ENCODE measurements around the gene APC. TPM values are rescaled to one million over a fixed set of nuclear protein-coding genes. Genes with fewer than 3 reads are reported as not detected.
A peak's percentile ranks its signal among the peaks of the same experiment; 100 is the strongest.

The APC gene
- total and polyA plus RNA-seq, 10 of the 15 experiments (the other 5 are each of a cell fraction or from before 2014, with no cell fraction given): 3.2 to 23.3 (median 13.8) TPM

DNA sequence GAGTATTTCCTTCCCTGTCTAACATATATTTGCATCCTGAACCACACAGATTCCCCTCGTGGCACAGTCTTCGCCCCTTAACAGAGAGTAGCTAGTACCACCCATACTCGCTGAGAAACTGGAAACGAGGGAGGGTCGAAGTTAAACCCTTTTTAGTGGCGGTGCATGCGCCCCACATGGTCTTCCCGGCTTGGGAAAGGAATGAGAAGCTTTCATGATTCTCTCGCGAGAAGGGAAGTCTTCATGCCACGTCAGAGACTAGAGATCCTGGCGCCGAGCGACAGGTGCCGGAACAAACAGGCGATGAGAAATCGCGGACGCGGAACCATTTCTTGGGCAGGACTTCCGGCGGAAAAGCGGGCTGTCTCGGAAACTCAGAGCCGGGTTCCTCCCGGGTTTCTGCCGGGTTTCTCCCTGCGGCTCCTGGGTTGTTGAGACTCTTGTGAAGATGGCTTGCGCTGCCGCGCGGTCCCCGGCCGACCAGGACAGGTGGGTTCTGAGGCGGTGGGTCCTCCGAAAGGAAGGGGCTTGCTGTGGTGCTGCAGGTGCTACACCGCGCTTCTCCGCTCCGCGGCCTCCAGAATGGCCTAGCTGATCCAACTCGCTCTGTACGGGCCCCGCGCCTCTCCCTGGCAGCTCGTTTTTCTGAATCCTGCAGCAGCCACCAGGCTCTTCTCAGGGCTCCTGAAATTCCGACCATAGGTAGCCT is 123.4 kb downstream of the APC start, which contains the start of gene SRP19 (continued):
- TF ChIP-seq SIX5 (IDR thresholded peaks at IDR 0.05; ENCODE audit: low read depth, low read length, severe bottlenecking) (peak; percentile 57), MXI1 (IDR thresholded peaks at IDR 0.05; ENCODE audit: low read depth, low read length) (peak; percentile 95), RFX5 (IDR thresholded peaks at IDR 0.05; ENCODE audit: low read depth, low read length) (no peak), RELA (IDR thresholded peaks at IDR 0.05; ENCODE audit: borderline replicate concordance, partially characterized antibody) (no peak), YBX1 (IDR thresholded peaks at IDR 0.05) (no peak), TCF12 (IDR thresholded peaks at IDR 0.05; ENCODE audit: low read depth, low read length) (peak; percentile 72), KLF5 (IDR thresholded peaks at IDR 0.05; ENCODE audit: partially characterized antibody) (peak; percentile 28), HCFC1 (IDR thresholded peaks at IDR 0.05; ENCODE audit: low read length) (peak; percentile 56; the same call in 1 of the 2 replicates), ATF2 (IDR thresholded peaks at IDR 0.05; ENCODE audit: low read length) (peak; percentile 68; the same call in 1 of the 2 replicates), FOS (IDR thresholded peaks at IDR 0.05; ENCODE audit: borderline replicate concordance, extremely low read depth, insufficient read length) (no peak), SREBF1 (IDR thresholded peaks at IDR 0.05; ENCODE audit: low read length) (no peak), ZNF384 (IDR thresholded peaks at IDR 0.05; ENCODE audit: borderline replicate concordance, low read depth, low read length) (no peak), MTA2 (IDR thresholded peaks at IDR 0.05; ENCODE audit: low read depth) (no peak), CEBPB (IDR thresholded peaks at IDR 0.05; ENCODE audit: borderline replicate concordance in 1 of 2, low read depth in 2 of 2, low read length in 2 of 2) (no peak), MEF2B (IDR thresholded peaks at IDR 0.05; ENCODE audit: partially characterized antibody, poor library complexity, severe bottlenecking) (peak; percentile 34), CHD2 (IDR thresholded peaks at IDR 0.05; ENCODE audit: borderline replicate concordance, low read depth, low read length) (peak; percentile 99), KAT2A (conservative IDR thresholded peaks at IDR 0.05; ENCODE audit: control insufficient read depth, low read depth, low read length) (no peak), BACH1 (IDR thresholded peaks at IDR 0.05; ENCODE audit: borderline replicate concordance) (no peak), NR2C2 (IDR thresholded peaks at IDR 0.05; ENCODE audit: borderline replicate concordance, control insufficient read depth, insufficient read length, low read depth) (no peak), HSF1 (IDR thresholded peaks at IDR 0.05; ENCODE audit: low read depth, low read length) (no peak), ETV6 (conservative IDR thresholded peaks at IDR 0.05 in 1 of 2, IDR thresholded peaks at IDR 0.05 in 1 of 2; ENCODE audit: borderline replicate concordance in 1 of 2, low read depth in 1 of 2) (no peak; a peak in 1 of 4 replicates), MLLT1 (IDR thresholded peaks at IDR 0.05) (peak; percentile 77; the same call in 1 of the 2 replicates)
- TF ChIP-seq, protein P1, sequence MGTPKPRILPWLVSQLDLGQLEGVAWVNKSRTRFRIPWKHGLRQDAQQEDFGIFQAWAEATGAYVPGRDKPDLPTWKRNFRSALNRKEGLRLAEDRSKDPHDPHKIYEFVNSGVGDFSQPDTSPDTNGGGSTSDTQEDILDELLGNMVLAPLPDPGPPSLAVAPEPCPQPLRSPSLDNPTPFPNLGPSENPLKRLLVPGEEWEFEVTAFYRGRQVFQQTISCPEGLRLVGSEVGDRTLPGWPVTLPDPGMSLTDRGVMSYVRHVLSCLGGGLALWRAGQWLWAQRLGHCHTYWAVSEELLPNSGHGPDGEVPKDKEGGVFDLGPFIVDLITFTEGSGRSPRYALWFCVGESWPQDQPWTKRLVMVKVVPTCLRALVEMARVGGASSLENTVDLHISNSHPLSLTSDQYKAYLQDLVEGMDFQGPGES (IDR thresholded peaks at IDR 0.05): 0 out of 2 replicates have a peak, but pooled peaks have one; percentile 55

Measured in GM12878 (cell line).